Body of pancreas (tissue), 4 donors: ENCODE results near the gene SPOCK1.

ENCODE experiments used
- POLR2A ChIP-seq, 3 donors: fragments of 450-650 bp; IDR thresholded peaks; one replicate each; pipeline ENCODE4 v1.6.1; 2016; ENCODE audit warnings: antibody characterized with exemption in 3 of 3, mild to moderate bottlenecking in 2 of 3
- TF ChIP-seq, protein P1 (sequence below), 7 experiments: fragments of 450-650 bp in 4 of 7; fragments of 200-600 bp in 3 of 7; sonication (generic) in 3 of 7; IDR thresholded peaks; one replicate each; pipeline ENCODE4 v1.5.1; 2016 to 2019; ENCODE audit warnings: antibody characterized with exemption in 7 of 7

DNA sequence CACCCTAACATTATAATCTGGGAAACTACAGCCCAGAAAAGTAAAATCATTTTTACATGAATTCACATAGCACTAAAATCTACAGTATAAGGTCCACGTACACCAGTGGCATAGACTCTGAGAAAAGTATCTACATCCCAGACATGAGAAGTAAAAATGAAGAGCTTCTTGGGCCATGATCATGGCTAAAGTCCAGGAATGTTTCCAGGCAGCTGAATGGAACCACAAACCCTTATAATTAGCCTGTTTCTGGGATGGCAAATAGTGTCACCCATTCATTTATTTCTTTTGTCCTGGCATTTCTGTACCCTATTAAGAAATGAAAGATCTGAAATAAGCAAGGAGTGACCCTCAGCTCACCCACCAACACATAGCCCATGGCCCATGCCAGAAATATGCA is 217.9 kb downstream of the SPOCK1 start:
- TF ChIP-seq, protein P1, sequence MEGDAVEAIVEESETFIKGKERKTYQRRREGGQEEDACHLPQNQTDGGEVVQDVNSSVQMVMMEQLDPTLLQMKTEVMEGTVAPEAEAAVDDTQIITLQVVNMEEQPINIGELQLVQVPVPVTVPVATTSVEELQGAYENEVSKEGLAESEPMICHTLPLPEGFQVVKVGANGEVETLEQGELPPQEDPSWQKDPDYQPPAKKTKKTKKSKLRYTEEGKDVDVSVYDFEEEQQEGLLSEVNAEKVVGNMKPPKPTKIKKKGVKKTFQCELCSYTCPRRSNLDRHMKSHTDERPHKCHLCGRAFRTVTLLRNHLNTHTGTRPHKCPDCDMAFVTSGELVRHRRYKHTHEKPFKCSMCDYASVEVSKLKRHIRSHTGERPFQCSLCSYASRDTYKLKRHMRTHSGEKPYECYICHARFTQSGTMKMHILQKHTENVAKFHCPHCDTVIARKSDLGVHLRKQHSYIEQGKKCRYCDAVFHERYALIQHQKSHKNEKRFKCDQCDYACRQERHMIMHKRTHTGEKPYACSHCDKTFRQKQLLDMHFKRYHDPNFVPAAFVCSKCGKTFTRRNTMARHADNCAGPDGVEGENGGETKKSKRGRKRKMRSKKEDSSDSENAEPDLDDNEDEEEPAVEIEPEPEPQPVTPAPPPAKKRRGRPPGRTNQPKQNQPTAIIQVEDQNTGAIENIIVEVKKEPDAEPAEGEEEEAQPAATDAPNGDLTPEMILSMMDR (IDR thresholded peaks at IDR 0.05) = no peak
- TF ChIP-seq POLR2A (IDR thresholded peaks at IDR 0.05) = no peak
